Fibroblast of lung (primary cell): ENCODE measurements around the gene RSAD1. TPM values are rescaled to one million over a fixed set of nuclear protein-coding genes. Genes with fewer than 3 reads are reported as not detected.
A peak's percentile ranks its signal among the peaks of the same experiment; 100 is the strongest.

ENCODE experiments used
- DNase-seq, 2 donors: peaks; one replicate each; pipeline versions ENCODE4 v3.0.0 to v3.0.0-alpha.2; 2010; ENCODE audit warnings: low read depth in 2 of 2
- H2AFZ ChIP-seq: 2 replicates; pipeline ENCODE4 v1.5.1; 2012; ENCODE audit warnings: low read length, control low read depth, inconsistent platforms
- H3K27ac ChIP-seq: 2 replicates; pipeline ENCODE4 v1.5.1; 2011; ENCODE audit warnings: low read length, control low read depth; ENCODE audit not compliant: insufficient read depth
- H3K27me3 ChIP-seq: 2 replicates; pipeline ENCODE4 v1.5.1; 2011; ENCODE audit warnings: mild to moderate bottlenecking, low read length; ENCODE audit not compliant: control insufficient read depth, insufficient read depth
- H3K36me3 ChIP-seq: 2 replicates; pipeline ENCODE4 v1.5.1; 2011; ENCODE audit warnings: low read length; ENCODE audit not compliant: control insufficient read depth, insufficient read depth
- H3K4me1 ChIP-seq: 2 replicates; pipeline ENCODE4 v1.5.1; 2011; ENCODE audit warnings: low read length; ENCODE audit not compliant: control insufficient read depth, insufficient read depth; ENCODE audit errors: extremely low read depth
- H3K4me2 ChIP-seq: 2 replicates; pipeline ENCODE4 v1.5.1; 2011; ENCODE audit warnings: low read length, control low read depth; ENCODE audit not compliant: insufficient read depth; ENCODE audit errors: extremely low read depth
- H3K4me3 ChIP-seq, 4 experiments: fragments of 200-600 bp in 1 of 4; sonication (generic) in 1 of 4; replicated peaks in 1 of 4; 2 replicates each; pipeline ENCODE4 v1.5.1; 2011 to 2016; ENCODE audit warnings: low read length in 4 of 4, low read depth in 3 of 4, mild to moderate bottlenecking in 3 of 4, control low read depth in 2 of 4, inconsistent platforms in 1 of 4, mixed read lengths in 1 of 4; ENCODE audit not compliant: insufficient read depth in 1 of 4; ENCODE audit errors: control extremely low read depth in 1 of 4
- H3K79me2 ChIP-seq: 2 replicates; pipeline ENCODE4 v1.5.1; 2012; ENCODE audit warnings: mild to moderate bottlenecking, low read length, inconsistent platforms; ENCODE audit not compliant: control insufficient read depth, insufficient read depth
- H3K9ac ChIP-seq: 2 replicates; pipeline ENCODE4 v1.5.1; 2011; ENCODE audit warnings: mild to moderate bottlenecking, low read length, control low read depth; ENCODE audit not compliant: insufficient read depth
- H3K9me3 ChIP-seq: 2 replicates; pipeline ENCODE4 v1.5.1; 2012; ENCODE audit warnings: low read depth, low read length; ENCODE audit not compliant: control insufficient read depth, insufficient read depth
- H4K20me1 ChIP-seq: 2 replicates; pipeline ENCODE4 v1.5.1; 2011; ENCODE audit warnings: low read length; ENCODE audit not compliant: control insufficient read depth, insufficient read depth; ENCODE audit errors: extremely low read depth
- EZH2 ChIP-seq: IDR thresholded peaks from 2 replicates; pipeline ENCODE4 v1.5.1; 2012; ENCODE audit warnings: low read length, control low read depth, mild to moderate bottlenecking; ENCODE audit errors: missing control alignments
- polyA plus RNA-seq, 2 donors: library from polyadenylated mRNA; depleted of rRNA in 1 of 2; stranded (reverse) in 1 of 2; unstranded in 1 of 2; fragments of >200 nt; gene quantifications; 2 replicates each; pipeline ENCODE4 v1.2.1, GENCODE V29; 2011 to 2012; ENCODE audit warnings: missing spikeins in 1 of 2
- total RNA-seq: library from RNA; depleted of rRNA; stranded (reverse); fragments of >200 nt; gene quantifications from 2 replicates; pipeline ENCODE4 v1.2.1, GENCODE V29; 2014
- TF ChIP-seq, protein P1 (sequence below), 2 donors: IDR thresholded peaks in 1 of 2; conservative IDR thresholded peaks in 1 of 2; 1 replicate in 1 of 2; 2 replicates in 1 of 2; pipeline ENCODE4 v1.5.1; 2011 to 2012; ENCODE audit warnings: low read length in 2 of 2, control low read depth in 1 of 2, inconsistent platforms in 1 of 2, low read depth in 1 of 2, mild to moderate bottlenecking in 1 of 2

Gene RSAD1
- total and polyA plus RNA-seq, 2 donors (not counting 1 experiment from before 2014, with no cell fraction given), result 12.5 to 28.4 TPM

- Histone ChIP-seq H4K20me1 (no peaks in the 10 kb centered on the region), H3K9ac (no peak overlapping the region), H2AFZ (no peak overlapping the region), H3K9me3 (no peaks in the 10 kb centered on the region), H3K4me3 (no peak overlapping the region), H3K79me2 (no peaks in the 10 kb centered on the region), H3K4me2 (no peak overlapping the region), H3K27ac (no peak overlapping the region), H3K36me3 (no peaks in the 10 kb centered on the region), H3K27me3 (peaks cover 32% of the 10 kb centered on the region), H3K4me1 (no peaks in the 10 kb centered on the region)
- no peak for TF ChIP-seq EZH2
- TF ChIP-seq, protein P1, sequence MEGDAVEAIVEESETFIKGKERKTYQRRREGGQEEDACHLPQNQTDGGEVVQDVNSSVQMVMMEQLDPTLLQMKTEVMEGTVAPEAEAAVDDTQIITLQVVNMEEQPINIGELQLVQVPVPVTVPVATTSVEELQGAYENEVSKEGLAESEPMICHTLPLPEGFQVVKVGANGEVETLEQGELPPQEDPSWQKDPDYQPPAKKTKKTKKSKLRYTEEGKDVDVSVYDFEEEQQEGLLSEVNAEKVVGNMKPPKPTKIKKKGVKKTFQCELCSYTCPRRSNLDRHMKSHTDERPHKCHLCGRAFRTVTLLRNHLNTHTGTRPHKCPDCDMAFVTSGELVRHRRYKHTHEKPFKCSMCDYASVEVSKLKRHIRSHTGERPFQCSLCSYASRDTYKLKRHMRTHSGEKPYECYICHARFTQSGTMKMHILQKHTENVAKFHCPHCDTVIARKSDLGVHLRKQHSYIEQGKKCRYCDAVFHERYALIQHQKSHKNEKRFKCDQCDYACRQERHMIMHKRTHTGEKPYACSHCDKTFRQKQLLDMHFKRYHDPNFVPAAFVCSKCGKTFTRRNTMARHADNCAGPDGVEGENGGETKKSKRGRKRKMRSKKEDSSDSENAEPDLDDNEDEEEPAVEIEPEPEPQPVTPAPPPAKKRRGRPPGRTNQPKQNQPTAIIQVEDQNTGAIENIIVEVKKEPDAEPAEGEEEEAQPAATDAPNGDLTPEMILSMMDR (conservative IDR thresholded peaks at IDR 0.05 in 1 of 2, IDR thresholded peaks at IDR 0.05 in 1 of 2; ENCODE audit: low read depth in 1 of 2, low read length in 2 of 2), result no peak
- DNase-seq, result no peak
Observed at GRCh38 chr17:50531428-50532025, 52.9 kb downstream of the RSAD1 start.

DNA sequence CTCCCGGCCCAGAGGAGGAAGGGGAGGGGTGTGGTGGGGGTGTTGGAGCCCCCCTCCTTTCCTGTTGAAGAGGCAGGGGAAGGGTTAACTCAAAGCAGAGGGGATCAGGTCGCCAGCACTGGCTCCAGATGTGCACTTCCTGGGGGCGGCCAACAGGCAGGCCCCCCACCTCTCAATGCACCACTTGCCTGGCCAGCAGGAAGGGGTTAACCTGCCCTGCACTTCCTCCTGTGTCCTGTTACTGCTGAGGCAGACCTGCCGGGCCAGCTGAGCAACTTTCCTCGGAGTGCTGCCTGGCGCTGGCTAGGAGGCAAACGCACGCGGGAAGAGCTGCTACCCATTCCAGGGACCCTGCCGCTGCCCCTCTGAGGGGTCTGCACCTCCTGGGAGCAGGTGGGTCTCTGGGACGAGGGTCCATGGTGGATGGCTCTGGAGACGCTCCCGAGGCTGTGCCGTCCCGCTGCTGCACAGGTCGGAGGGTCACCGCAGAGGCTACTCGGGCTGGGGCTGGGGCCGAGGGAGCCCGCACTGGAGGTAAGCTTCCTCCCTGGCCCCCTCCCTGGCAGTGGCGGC is 53.9 kb downstream of the RSAD1 start, which contains the start of gene EPN3:
Gene EPN3 (plus strand): TSS at position 284 of the 573 bp plus-strand sequence. CDS start 3,822 bp downstream, outside the sequence.
- no peaks in the 10 kb centered on the region for H3K9me3 ChIP-seq
- H3K9ac ChIP-seq, result no peak within 1 kb of the TSS
- H3K4me3 ChIP-seq, result no peak within 1 kb of the TSS
- no peaks in the 10 kb centered on the region for H3K4me1 ChIP-seq
- no peak for DNase-seq
- H3K27ac ChIP-seq, result no peak within 1 kb of the TSS
- H3K4me2 ChIP-seq, result peak within 1 kb of the TSS; percentile 68
- H3K79me2 ChIP-seq, result no peaks in the 10 kb centered on the region
- H2AFZ ChIP-seq, result no peak within 1 kb of the TSS
- H4K20me1 ChIP-seq, result no peaks in the 10 kb centered on the region
- H3K27me3 ChIP-seq, result peaks cover 32% of the 10 kb centered on the region
- TF ChIP-seq EZH2, result no peak
- TF ChIP-seq, protein P1 (conservative IDR thresholded peaks at IDR 0.05 in 1 of 2, IDR thresholded peaks at IDR 0.05 in 1 of 2; ENCODE audit: low read depth in 1 of 2, low read length in 2 of 2), result no peak
- no peaks in the 10 kb centered on the region for H3K36me3 ChIP-seq

- H3K4me3 ChIP-seq, result no peak overlapping the region
- peaks cover 29% of the 10 kb centered on the region for H3K27me3 ChIP-seq
- H2AFZ ChIP-seq, result no peak overlapping the region
- DNase-seq, result no peak
- H3K27ac ChIP-seq, result no peak overlapping the region
- no peaks in the 10 kb centered on the region for H3K4me1 ChIP-seq
- H3K9me3 ChIP-seq, result no peaks in the 10 kb centered on the region
- no peaks in the 10 kb centered on the region for H4K20me1 ChIP-seq
- peak; percentile 76 for TF ChIP-seq EZH2
- TF ChIP-seq, protein P1 (conservative IDR thresholded peaks at IDR 0.05 in 1 of 2, IDR thresholded peaks at IDR 0.05 in 1 of 2; ENCODE audit: low read depth in 1 of 2, low read length in 2 of 2), result no peak
- H3K4me2 ChIP-seq, result no peak overlapping the region
- H3K79me2 ChIP-seq, result no peaks in the 10 kb centered on the region
- H3K36me3 ChIP-seq, result no peaks in the 10 kb centered on the region
- no peak overlapping the region for H3K9ac ChIP-seq
Observed at GRCh38 chr17:50533185-50533584, 54.5 kb downstream of the RSAD1 start.
